IPS-20b (cell line): Measurements from ENCODE around the gene LCN9.
"Not testable (repeated sequence)": the region's sequence is repeated elsewhere in the genome, so short reads cannot be mapped to it uniquely, and the experiment has no call there.

Source experiments
- H3K27ac ChIP-seq: one replicate; pipeline ENCODE4 v1.5.1; 2013; ENCODE audit warnings: low read length
- H3K27me3 ChIP-seq: 2 replicates; pipeline ENCODE4 v1.6.1; 2013; ENCODE audit warnings: mild to moderate bottlenecking, low read length, inconsistent platforms; ENCODE audit not compliant: insufficient read depth
- H3K36me3 ChIP-seq: 2 replicates; pipeline ENCODE4 v1.6.1; 2013; ENCODE audit warnings: low read depth, mild to moderate bottlenecking, inconsistent platforms, low read length, moderate library complexity; ENCODE audit not compliant: insufficient read depth
- H3K4me1 ChIP-seq: 2 replicates; pipeline ENCODE4 v1.6.1; 2013; ENCODE audit warnings: mild to moderate bottlenecking, control low read depth, inconsistent platforms, low read length, moderate library complexity; ENCODE audit not compliant: insufficient read depth
- H3K4me3 ChIP-seq: 2 replicates; pipeline ENCODE4 v1.5.1; 2013; ENCODE audit warnings: mild to moderate bottlenecking, low read length, inconsistent platforms
- H3K9ac ChIP-seq: 2 replicates; pipeline ENCODE4 v1.6.1; 2013; ENCODE audit warnings: low read depth, mild to moderate bottlenecking, inconsistent platforms, low read length, moderate library complexity
- H3K9me3 ChIP-seq: 2 replicates; pipeline ENCODE4 v1.6.1; 2013; ENCODE audit warnings: mild to moderate bottlenecking, low read depth, low read length, inconsistent platforms; ENCODE audit not compliant: insufficient read depth

Gene LCN9

GRCh38 chr9:135622415-135623020 lies 40.6 kb upstream of the LCN9 start:
- H3K27ac ChIP-seq, result no peak overlapping the region
- H3K36me3 ChIP-seq, result no peaks in the 10 kb centered on the region
- peaks cover 5% of the 10 kb centered on the region; the same call in 1 of the 2 replicates for H3K9me3 ChIP-seq
- H3K4me1 ChIP-seq, result no peaks in the 10 kb centered on the region
- no peaks in the 10 kb centered on the region for H3K27me3 ChIP-seq
- no peak overlapping the region for H3K9ac ChIP-seq
- no peak overlapping the region for H3K4me3 ChIP-seq

- Histone ChIP-seq H3K36me3 (no peaks in the 10 kb centered on the region), H3K9ac (no peak overlapping the region), H3K9me3 (peaks cover 11% of the 10 kb centered on the region; the same call in 1 of the 2 replicates), H3K27ac (no peak overlapping the region), H3K4me1 (no peaks in the 10 kb centered on the region), H3K4me3 (no peak overlapping the region), H3K27me3 (no peaks in the 10 kb centered on the region)
Measured at GRCh38 chr9:135624282-135624681, 38.8 kb upstream of the LCN9 start.

- Histone ChIP-seq H3K27me3 (no peaks in the 10 kb centered on the region), H3K4me1 (peaks cover 5% of the 10 kb centered on the region), H3K9me3 (peaks cover 8% of the 10 kb centered on the region), H3K27ac (no peak overlapping the region), H3K9ac (no peak overlapping the region), H3K4me3 (no peak overlapping the region), H3K36me3 (no peaks in the 10 kb centered on the region)
Measured at GRCh38 chr9:135632841-135633240, 30.3 kb upstream of the LCN9 start.

- not testable (repeated sequence) for H3K27ac ChIP-seq, H3K36me3 ChIP-seq, H3K27me3 ChIP-seq, H3K4me1 ChIP-seq, H3K4me3 ChIP-seq, H3K9ac ChIP-seq
- H3K9me3 ChIP-seq, result peaks cover 11% of the 10 kb centered on the region
Measured at GRCh38 chr9:135636930-135637530, 26.1 kb upstream of the LCN9 start.

- H3K27me3 ChIP-seq, result no peaks in the 10 kb centered on the region
Measured at GRCh38 chr9:135639196-135639595, 23.9 kb upstream of the LCN9 start, which contains the start of gene GLT6D1. Gene GLT6D1, minus strand, starts transcription at chr9:135639540. Its CDS starts 353 bp downstream, at chr9:135639187.

GRCh38 chr9:135641047-135641446 lies 22.1 kb upstream of the LCN9 start:
- peaks cover 34% of the 10 kb centered on the region for H3K9me3 ChIP-seq
- H3K4me3 ChIP-seq, result no peak overlapping the region
- no peaks in the 10 kb centered on the region for H3K36me3 ChIP-seq
- no peak overlapping the region for H3K27ac ChIP-seq
- no peaks in the 10 kb centered on the region for H3K27me3 ChIP-seq
- no peak overlapping the region for H3K9ac ChIP-seq
- H3K4me1 ChIP-seq, result peaks cover 5% of the 10 kb centered on the region

More at GRCh38 chr9:135639196-135639595, 23.9 kb upstream of the LCN9 start, which contains the start of gene GLT6D1:
- H3K9me3 ChIP-seq, result peaks cover 15% of the 10 kb centered on the region
- peaks cover 5% of the 10 kb centered on the region for H3K4me1 ChIP-seq
- H3K4me3 ChIP-seq, result no peak within 1 kb of the TSS
- no peak within 1 kb of the TSS for H3K27ac ChIP-seq
- H3K36me3 ChIP-seq, result no peaks in the 10 kb centered on the region
- no peak within 1 kb of the TSS for H3K9ac ChIP-seq

GRCh38 chr9:135641745-135642144 lies 21.4 kb upstream of the LCN9 start:
- Histone ChIP-seq H3K9me3 (peaks cover 41% of the 10 kb centered on the region), H3K27me3 (no peaks in the 10 kb centered on the region), H3K4me3 (no peak overlapping the region), H3K4me1 (no peaks in the 10 kb centered on the region; the same call in 1 of the 2 replicates), H3K27ac (no peak overlapping the region), H3K9ac (no peak overlapping the region), H3K36me3 (no peaks in the 10 kb centered on the region)

GRCh38 chr9:135644631-135645218 lies 18.4 kb upstream of the LCN9 start:
- H3K36me3 ChIP-seq, result no peaks in the 10 kb centered on the region
- no peak overlapping the region for H3K9ac ChIP-seq
- no peaks in the 10 kb centered on the region for H3K27me3 ChIP-seq
- no peaks in the 10 kb centered on the region for H3K4me1 ChIP-seq
- H3K27ac ChIP-seq, result no peak overlapping the region
- H3K4me3 ChIP-seq, result no peak overlapping the region
- H3K9me3 ChIP-seq, result peaks cover 60% of the 10 kb centered on the region

- no peaks in the 10 kb centered on the region for H3K27me3 ChIP-seq
- H3K4me1 ChIP-seq, result no peaks in the 10 kb centered on the region; the same call in 1 of the 2 replicates
- H3K27ac ChIP-seq, result no peak overlapping the region
- H3K4me3 ChIP-seq, result peak overlapping the region; percentile 23; the same call in 1 of the 2 replicates
- H3K36me3 ChIP-seq, result no peaks in the 10 kb centered on the region
- peaks cover 84% of the 10 kb centered on the region for H3K9me3 ChIP-seq
- H3K9ac ChIP-seq, result no peak overlapping the region
Measured at GRCh38 chr9:135647884-135648283, 15.2 kb upstream of the LCN9 start.

GRCh38 chr9:135648494-135649410 lies 14.4 kb upstream of the LCN9 start:
- Histone ChIP-seq H3K9me3 (peaks cover 92% of the 10 kb centered on the region), H3K4me1 (no peaks in the 10 kb centered on the region; the same call in 1 of the 2 replicates), H3K4me3 (peak overlapping the region; percentile 40), H3K27ac (no peak overlapping the region), H3K27me3 (no peaks in the 10 kb centered on the region), H3K36me3 (no peaks in the 10 kb centered on the region), H3K9ac (no peak overlapping the region)

- no peaks in the 10 kb centered on the region for H3K27me3 ChIP-seq
- H3K4me1 ChIP-seq, result no peaks in the 10 kb centered on the region; the same call in 1 of the 2 replicates
- H3K36me3 ChIP-seq, result no peaks in the 10 kb centered on the region
- H3K9me3 ChIP-seq, result peaks cover 91% of the 10 kb centered on the region
- H3K9ac ChIP-seq, result no peak overlapping the region
- peak overlapping the region; percentile 40 for H3K4me3 ChIP-seq
- H3K27ac ChIP-seq, result no peak overlapping the region
Measured at GRCh38 chr9:135649508-135649907, 13.6 kb upstream of the LCN9 start.
